ENCODE measurements around the gene SKP1. TPM values are rescaled to one million over a fixed set of nuclear protein-coding genes. Genes with fewer than 3 reads are reported as not detected.
"Not testable (repeated sequence)": the region's sequence is repeated elsewhere in the genome, so short reads cannot be mapped to it uniquely, and the experiment has no call there.

SKP1 gene
- total RNA-seq, result 248 and 304 TPM in 2 replicates

DNA sequence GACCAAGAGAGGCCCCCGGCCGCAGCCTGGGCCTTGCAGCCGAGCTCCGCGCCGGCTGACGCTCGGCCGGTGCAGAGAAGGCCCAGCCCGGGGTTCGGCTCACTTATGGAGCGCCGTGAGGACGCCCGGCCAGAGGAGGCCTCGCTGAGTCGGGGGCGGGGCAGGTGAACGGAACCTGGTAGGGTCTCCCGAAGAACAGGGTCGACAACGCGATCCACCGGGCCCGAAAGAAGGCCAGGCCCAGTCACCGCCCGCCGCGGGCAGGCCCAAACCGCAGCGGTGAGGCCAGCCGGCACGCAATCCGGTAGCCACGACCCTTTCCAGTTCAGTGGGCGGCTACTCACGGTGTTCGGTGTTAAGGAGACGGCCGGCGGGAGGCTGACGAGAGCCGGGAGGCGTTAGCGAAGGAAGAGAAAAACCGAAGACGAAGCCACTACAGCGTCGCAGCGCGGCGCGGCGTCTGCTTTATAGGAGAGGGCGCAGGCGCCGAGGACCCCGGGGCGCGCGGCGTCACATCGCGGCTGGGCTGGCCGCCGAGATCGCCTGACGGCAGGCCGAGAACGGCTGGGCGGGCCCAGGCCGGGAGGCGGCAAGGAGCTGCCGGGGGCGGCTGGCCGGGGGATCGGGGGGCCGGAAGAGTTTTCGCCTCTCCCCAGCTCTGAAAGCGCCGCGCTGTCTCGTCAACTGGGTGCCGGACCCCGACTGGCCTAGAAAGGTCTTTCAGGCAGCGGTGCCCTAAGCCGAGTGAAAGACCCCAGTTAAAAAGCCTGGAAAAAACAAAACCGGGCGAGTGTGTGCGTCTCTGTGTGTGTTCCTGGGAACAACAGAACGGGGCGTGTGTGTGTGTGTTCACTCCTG lies at the start of gene SKP1:
Gene SKP1 (minus strand): TSS at position 440 of the 858 bp plus-strand sequence. CDS start 2,928 bp downstream, outside the sequence.
- peak; percentile 43 for DNase-seq (ENCODE audit: low read depth, low spot score)

GRCh38 chr5:134225780-134226440 lies 49.2 kb upstream of the SKP1 start, which contains the start of gene PPP2CA:
Gene PPP2CA (minus strand): TSS chr5:134226073. CDS start chr5:134225861, 212 bp downstream.
- DNase-seq (ENCODE audit: low read depth, low spot score), result peak; percentile 91

DNA sequence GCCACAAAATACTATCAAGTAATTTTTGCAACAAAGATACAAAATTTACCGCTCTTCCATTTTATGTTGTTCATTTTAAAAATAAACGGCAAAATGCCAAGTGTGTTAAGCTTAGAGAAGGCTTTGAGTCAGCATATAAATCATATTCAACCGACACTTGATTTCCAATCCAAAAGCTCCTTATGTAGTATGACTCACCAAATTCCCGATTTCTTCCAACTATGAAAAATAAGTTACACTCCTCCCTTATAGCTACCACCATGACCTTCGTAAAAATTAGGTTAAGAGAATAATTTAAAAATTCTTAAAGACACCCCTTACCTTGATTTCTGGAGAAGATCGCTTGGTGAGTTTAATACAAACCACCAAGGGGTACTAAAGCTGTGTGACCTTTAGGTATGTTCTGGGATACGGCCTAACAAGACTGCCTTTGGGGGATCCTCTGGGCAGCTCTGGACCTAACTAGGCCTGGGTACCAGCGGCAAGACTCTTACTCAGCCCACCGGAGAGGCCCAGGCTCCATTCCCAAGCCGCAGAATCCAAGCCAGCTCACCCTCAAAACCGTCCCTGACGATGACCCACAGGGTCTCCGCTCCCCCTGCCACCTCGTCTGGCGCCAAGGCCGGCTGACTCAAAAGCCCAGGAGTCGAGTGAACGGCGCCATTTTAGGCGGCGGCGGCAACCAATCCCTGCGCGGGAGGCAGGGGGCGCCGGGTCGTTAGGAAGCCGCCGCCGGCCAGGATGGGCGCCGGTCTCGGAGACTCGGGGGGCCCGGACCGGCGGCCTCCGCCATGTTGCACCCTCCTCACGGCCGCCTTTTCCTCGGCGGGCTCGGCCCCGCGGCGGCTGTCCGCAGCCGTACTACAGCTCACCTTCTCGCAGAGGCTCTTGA lies 48.4 kb upstream of the SKP1 start:
- peak; percentile 35 for DNase-seq (ENCODE audit: low read depth, low spot score)

- no peak for DNase-seq (ENCODE audit: low read depth, low spot score)
Observed at GRCh38 chr5:134223406-134224248, 46.9 kb upstream of the SKP1 start.

- not testable (repeated sequence) for DNase-seq (ENCODE audit: low read depth, low spot score)
Observed at GRCh38 chr5:134221690-134222089, 44.9 kb upstream of the SKP1 start.

DNA sequence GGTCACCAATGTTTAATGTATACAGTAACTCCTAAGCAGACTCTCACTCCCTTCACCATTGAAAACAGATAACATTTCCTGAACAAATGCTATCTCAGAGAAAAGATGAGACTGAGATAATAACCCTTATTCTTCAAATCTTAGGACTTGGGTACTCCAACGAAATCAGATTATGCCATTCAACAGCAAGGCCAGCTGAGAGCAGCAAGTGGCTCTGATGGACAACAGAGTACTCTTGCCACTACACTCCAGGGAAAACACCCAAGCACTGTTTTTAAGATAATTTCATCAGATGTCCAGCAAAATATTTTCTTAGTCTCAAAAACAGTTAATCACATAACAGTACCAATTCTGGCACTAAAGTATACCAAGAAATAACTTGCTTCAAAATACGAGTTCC lies 39.0 kb upstream of the SKP1 start:
- no peak for DNase-seq (ENCODE audit: low read depth, low spot score)

- not testable (repeated sequence) for DNase-seq (ENCODE audit: low read depth, low spot score)
Observed at GRCh38 chr5:134211263-134212031, 34.7 kb upstream of the SKP1 start.

DNA sequence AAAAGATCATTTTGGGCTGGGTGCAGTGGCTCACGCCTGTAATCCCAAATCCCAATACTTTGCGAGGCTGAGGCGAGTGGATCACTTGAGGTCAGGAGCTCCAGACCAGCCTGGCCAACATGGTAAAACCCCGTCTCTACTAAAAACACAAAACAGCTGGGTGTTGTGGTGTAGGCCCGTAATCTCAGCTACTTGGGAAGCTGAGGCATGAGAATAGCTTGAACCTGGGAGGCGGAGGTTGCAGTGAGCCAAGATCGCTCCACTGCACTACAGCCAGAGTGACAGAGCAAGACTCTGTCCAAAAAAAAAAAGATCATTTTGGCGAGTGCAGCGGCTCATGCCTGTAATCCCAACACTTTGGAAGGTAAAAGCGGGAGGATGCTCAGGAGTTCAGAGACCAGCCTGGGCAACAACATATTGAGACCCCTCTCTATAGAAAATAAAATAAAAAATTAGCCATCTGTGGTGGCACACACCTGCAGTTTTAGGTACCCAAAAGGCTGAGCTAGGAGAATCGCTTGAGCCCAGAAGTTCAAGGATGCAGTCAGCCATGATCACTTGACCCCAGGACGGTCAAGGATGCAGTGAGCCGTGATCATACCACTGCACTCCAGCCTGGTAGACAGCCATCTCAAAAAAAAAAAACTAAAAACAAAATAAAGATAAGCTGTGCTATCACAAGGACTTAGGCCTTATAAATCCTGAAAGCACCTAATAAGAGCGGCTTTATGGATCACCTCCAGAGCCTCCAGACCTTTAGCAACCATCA lies 32.9 kb upstream of the SKP1 start:
- DNase-seq (ENCODE audit: low read depth, low spot score), result no peak

- no peak for DNase-seq (ENCODE audit: low read depth, low spot score)
Observed at GRCh38 chr5:134207696-134208095, 30.9 kb upstream of the SKP1 start.

- no peak for DNase-seq (ENCODE audit: low read depth, low spot score)
Observed at GRCh38 chr5:134206627-134207160, 29.9 kb upstream of the SKP1 start.

DNA sequence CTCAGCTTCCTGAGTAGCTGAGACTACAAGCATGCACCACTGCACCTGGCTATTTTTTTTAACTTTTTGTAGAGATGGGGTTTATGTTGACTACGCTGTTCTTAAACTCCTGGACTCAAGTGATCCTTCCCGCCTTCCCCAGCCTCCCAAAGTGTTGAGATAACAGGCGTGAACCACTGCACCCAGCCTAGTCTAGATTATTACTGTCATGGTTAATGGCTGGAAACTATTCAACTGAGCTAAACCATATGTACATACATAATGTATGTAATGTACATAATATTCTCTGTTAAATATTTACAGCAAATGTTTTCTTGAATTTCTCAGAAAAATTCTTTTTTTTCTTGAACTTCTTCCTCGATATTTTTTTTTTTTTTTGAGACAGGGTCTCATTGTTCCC lies 27.8 kb upstream of the SKP1 start:
- no peak for DNase-seq (ENCODE audit: low read depth, low spot score)

- no peak for DNase-seq (ENCODE audit: low read depth, low spot score)
Observed at GRCh38 chr5:134203630-134204029, 26.9 kb upstream of the SKP1 start.

- DNase-seq (ENCODE audit: low read depth, low spot score), result no peak
Observed at GRCh38 chr5:134195666-134196065, 18.9 kb upstream of the SKP1 start.

GRCh38 chr5:134189031-134189430 lies 12.3 kb upstream of the SKP1 start:
- DNase-seq (ENCODE audit: low read depth, low spot score), result no peak

DNA sequence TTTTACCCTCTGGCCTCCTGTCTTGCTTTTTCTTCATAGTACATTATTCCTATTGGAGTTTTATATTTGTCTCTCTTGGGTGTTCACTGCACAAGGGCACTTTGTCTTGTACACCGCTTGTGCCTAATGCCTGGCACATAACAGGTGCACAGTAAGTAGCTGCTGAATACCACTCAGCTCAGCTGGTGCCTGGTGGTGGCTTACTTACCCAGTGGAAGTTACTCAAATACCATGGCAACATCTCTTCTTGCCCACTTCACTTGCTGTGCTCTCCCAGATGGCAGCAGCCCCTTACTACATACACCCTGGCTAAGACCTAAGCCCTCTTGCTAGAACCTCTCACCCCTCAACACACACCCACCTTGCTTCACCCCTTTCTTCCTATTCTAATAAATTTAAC lies 11.3 kb upstream of the SKP1 start:
- DNase-seq (ENCODE audit: low read depth, low spot score), result no peak

- DNase-seq (ENCODE audit: low read depth, low spot score), result no peak
Observed at GRCh38 chr5:134184155-134185135, 7.7 kb upstream of the SKP1 start.

DNA sequence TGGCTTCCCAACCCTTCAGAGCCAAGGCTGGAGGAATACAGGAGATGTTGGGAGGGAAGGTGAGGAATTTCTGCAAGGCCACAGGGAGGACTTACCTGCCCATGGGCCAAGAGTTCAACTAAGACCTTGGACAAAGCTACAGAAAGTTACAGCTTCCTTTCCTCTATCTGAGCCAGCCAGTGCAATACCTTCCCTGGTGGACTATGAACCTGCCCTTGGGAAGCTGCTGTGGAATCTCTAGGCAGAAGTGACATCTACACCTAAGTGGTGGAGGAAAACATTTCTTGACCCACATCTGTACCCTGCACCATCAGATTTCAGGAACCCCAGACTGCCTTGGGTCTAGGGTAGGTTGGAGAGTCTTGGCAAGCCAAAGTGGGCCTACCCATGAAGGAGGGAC lies 6.7 kb upstream of the SKP1 start:
- no peak for DNase-seq (ENCODE audit: low read depth, low spot score)

DNA sequence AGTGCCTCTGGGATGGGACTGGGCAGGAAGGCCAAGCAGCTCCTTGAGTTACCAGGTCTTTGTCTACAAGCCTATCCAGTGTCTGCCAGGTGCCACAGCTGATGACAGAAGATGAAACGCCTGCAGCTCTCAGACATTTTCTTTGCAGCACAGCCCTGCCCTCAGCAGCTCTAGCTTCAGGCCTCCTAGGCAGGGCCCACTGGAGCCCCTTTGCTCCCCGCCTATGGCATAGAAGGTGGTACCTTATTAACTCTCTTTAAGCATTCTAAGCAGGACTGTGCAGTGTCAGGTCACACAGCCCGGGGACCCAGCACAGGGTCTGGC lies 1.3 kb upstream of the SKP1 start:
- DNase-seq (ENCODE audit: low read depth, low spot score), result no peak
